Measurements from ENCODE around the gene LRG1.

The LRG1 gene

GRCh38 chr19:4506449-4507149, 33.2 kb downstream of the LRG1 start:
- DNase-seq = peak; percentile 15

- no peak for DNase-seq
Measured at GRCh38 chr19:4505570-4506448, 34.0 kb downstream of the LRG1 start.

- no peak for DNase-seq
Measured at GRCh38 chr19:4504891-4505569, 34.8 kb downstream of the LRG1 start.

- no peak for DNase-seq
Measured at GRCh38 chr19:4504297-4504701, 35.5 kb downstream of the LRG1 start.

GRCh38 chr19:4503825-4504170, 36.0 kb downstream of the LRG1 start:
- DNase-seq = no peak

- no peak for DNase-seq
Measured at GRCh38 chr19:4503132-4503824, 36.6 kb downstream of the LRG1 start.

- no peak for DNase-seq
Measured at GRCh38 chr19:4502282-4503131, 37.3 kb downstream of the LRG1 start.

GRCh38 chr19:4501691-4502090, 38.1 kb downstream of the LRG1 start:
- no peak for DNase-seq

GRCh38 chr19:4500841-4501591, 38.8 kb downstream of the LRG1 start:
- no peak for DNase-seq

GRCh38 chr19:4499855-4500254, 40.0 kb downstream of the LRG1 start:
- no peak for DNase-seq

- DNase-seq = no peak
Measured at GRCh38 chr19:4499318-4499717, 40.5 kb downstream of the LRG1 start.

- no peak for DNase-seq
Measured at GRCh38 chr19:4498694-4499093, 41.1 kb downstream of the LRG1 start.

GRCh38 chr19:4497770-4498389, 42.0 kb downstream of the LRG1 start:
- no peak for DNase-seq

GRCh38 chr19:4496304-4496703, 43.5 kb downstream of the LRG1 start:
- DNase-seq = no peak

- DNase-seq = no peak
Measured at GRCh38 chr19:4495471-4495870, 44.4 kb downstream of the LRG1 start.

- DNase-seq = no peak
Measured at GRCh38 chr19:4494691-4495064, 45.2 kb downstream of the LRG1 start.

- no peak for DNase-seq
Measured at GRCh38 chr19:4493929-4494690, 45.7 kb downstream of the LRG1 start.

GRCh38 chr19:4493104-4493928, 46.5 kb downstream of the LRG1 start:
- DNase-seq = no peak
